Activated CD8-positive, alpha-beta T cell treated with anti-CD3 and anti-CD28 coated beads, Interleukin-2, amount 10 ng/mL, durations not matched to agents 7 days and 5 days (primary cell): ENCODE data around the gene TWIST1. TPM values are rescaled to one million over a fixed set of nuclear protein-coding genes. Genes with fewer than 3 reads are reported as not detected.

Experiments
- ATAC-seq: fragments of 150-1000 bp; cut with Tn5 transposase; one replicate; pipeline ENCODE4 v1.10.0; 2021; ENCODE audit warnings: moderate library complexity
- CTCF ChIA-PET: fragments of 350-600 bp; sonication (Branson Sonifier 250); formaldehyde crosslinking; loops from one replicate; lab custom pipeline; 2021; ENCODE audit warnings: antibody characterized with exemption; lab: Charles Lee
- POLR2A ChIA-PET: fragments of 350-600 bp; sonication (Branson Sonifier 250); formaldehyde crosslinking; loops from one replicate; lab custom pipeline; 2021; ENCODE audit warnings: antibody characterized with exemption; lab: Charles Lee
- DNase-seq: peaks from one replicate; pipeline ENCODE4 v3.0.0-alpha.2; 2020
- H3K27ac Mint-ChIP-seq: one replicate; pipeline ENCODE4 v1.8.0; 2021; ENCODE audit warnings: mild to moderate bottlenecking, mixed read lengths
- H3K27me3 Mint-ChIP-seq: one replicate; pipeline ENCODE4 v1.8.0; 2021; ENCODE audit warnings: low read depth, mixed read lengths
- H3K36me3 Mint-ChIP-seq: one replicate; pipeline ENCODE4 v1.8.0; 2021; ENCODE audit warnings: low read depth, mixed read lengths
- H3K4me1 Mint-ChIP-seq: one replicate; pipeline ENCODE4 v1.8.0; 2021; ENCODE audit warnings: low read depth, mixed read lengths
- H3K4me3 Mint-ChIP-seq: one replicate; pipeline ENCODE4 v1.8.0; 2021; ENCODE audit warnings: mild to moderate bottlenecking, mixed read lengths
- H3K9me3 Mint-ChIP-seq: one replicate; pipeline ENCODE4 v1.8.0; 2022; ENCODE audit warnings: mixed read lengths; ENCODE audit not compliant: insufficient read depth
- total RNA-seq, 2 experiments: library from RNA; stranded (reverse); gene quantifications; one replicate each; pipeline ENCODE4 v1.2.3, GENCODE V29; 2021

TWIST1 gene
- total RNA-seq, 2 experiments from 2014 or later, result not detected

DNA sequence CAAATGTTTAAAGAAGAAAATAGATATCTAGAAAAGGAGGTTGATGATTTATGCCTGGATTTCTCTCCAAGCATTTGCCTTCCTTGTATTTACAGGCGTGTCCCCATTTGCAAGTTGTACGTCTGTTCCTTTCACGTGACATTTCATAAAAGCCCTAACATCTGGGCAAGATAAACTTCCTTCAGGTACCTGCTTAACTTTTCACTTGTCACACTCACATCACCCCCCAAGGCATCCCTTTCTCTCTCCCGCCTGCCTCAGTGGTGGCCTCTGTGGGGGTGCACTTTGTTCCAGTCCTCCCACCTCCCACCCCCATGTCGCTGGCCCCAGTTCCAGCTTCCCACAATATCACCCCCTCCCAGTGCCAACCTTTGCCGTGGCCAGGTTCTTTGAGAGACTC, 6.7 kb downstream of the TWIST1 start:
- Mint-ChIP-seq H3K36me3 (peaks cover 2% of the 10 kb centered on the region), H3K27me3 (peaks cover 72% of the 10 kb centered on the region), H3K4me3 (no peak overlapping the region), H3K27ac (no peak overlapping the region), H3K9me3 (no peaks in the 10 kb centered on the region), H3K4me1 (no peaks in the 10 kb centered on the region)
- CTCF ChIA-PET, result no interaction called here
- DNase-seq, result no peak
- no peak for ATAC-seq
- POLR2A ChIA-PET, result no interaction called here

GRCh38 chr7:19110026-19110730, 7.3 kb downstream of the TWIST1 start:
- Mint-ChIP-seq H3K27me3 (peaks cover 74% of the 10 kb centered on the region), H3K4me1 (no peaks in the 10 kb centered on the region), H3K4me3 (no peak overlapping the region), H3K9me3 (no peaks in the 10 kb centered on the region), H3K27ac (no peak overlapping the region), H3K36me3 (peaks cover 2% of the 10 kb centered on the region)
- no peak for DNase-seq
- CTCF ChIA-PET, result no interaction called here
- ATAC-seq, result no peak
- POLR2A ChIA-PET, result no interaction called here

DNA sequence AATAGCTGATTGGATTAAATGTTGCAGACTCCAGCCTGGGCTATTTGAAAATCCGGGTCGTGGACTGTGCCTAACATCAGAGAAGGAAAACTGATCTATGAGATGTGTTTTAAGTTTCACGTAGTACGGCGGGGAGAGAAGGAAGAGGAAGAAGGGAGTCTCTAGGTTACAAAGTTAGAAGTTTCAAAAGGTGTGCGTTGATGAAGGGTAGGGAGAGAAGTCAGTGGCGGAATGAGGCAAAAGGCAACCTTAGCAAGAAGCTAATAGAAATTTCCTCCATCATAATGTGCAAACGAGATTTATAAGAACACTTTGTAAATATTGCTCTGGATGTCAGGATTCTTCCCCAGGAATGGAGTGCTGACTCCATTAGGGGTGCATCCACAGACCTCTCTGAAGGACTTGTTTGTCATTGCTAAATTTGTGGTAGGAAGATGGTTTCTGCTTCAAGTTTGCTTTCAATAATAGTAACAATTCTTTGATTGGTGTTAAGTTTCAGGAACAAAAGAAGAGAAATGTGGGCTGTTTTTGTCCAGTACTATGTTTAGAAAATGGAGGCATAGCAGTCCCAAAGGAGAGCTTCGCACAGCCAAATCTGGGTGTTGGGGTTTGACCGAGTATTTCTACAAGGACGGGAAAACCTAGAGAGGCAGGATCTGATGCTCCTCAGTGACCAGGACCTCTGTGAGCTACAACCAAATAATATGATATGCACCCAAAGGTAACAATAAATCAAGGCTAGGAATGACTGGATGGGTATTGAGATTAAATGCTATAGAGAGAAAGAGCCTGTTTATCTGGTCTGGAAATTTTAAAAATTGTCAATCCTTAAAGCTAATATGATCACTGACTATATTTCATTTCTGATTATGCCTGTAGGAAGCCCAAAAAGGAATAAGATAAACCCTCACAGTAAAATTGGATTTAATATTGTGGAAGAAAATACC, 8.2 kb downstream of the TWIST1 start:
- no peak for ATAC-seq
- POLR2A ChIA-PET, result no interaction called here

DNA sequence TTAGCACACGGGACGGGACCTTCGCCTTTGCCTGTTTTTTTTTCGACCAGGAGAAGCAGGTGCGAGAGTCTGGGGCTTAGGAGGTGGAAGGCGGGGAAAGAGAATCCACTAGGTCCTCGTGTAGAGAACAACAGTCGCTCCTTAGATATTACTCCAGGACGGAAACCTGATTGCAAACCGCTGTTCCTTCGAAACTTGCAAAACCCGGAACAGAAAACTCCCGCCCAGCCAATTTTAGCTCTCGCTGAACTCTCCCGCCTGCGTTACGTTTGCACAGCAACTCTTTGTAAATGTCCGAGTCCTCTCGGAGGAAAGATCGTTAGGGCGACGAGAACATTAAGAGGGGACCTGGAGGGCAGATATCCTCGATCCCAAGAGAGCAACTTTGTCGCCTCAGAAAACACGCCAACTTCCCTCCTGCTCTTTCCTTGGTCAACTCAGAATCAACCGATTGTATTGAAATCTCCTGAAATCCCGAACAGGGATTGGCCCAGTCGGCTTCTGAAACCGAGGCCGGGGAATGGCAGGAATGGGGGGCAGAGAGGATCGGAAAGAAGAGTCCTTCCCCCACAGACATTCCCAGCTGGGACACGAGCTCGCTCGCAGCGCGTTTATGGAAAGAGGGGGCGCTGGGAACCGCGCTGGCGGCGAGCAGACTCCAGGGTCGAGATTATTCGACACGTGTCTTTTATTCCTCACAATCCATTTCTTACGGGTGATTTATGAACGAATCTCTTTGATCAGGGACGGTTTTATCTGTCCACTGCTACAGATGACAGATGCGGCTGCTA, 9.9 kb downstream of the TWIST1 start:
- Mint-ChIP-seq H3K27ac (no peak overlapping the region), H3K4me3 (no peak overlapping the region), H3K36me3 (peaks cover 2% of the 10 kb centered on the region), H3K4me1 (no peaks in the 10 kb centered on the region), H3K27me3 (peaks cover 64% of the 10 kb centered on the region), H3K9me3 (no peaks in the 10 kb centered on the region)
- DNase-seq (no peak), ATAC-seq (no peak)
- ChIA-PET CTCF (no interaction called here), POLR2A (no interaction called here)

More for the DNA sequence above, 8.2 kb downstream of the TWIST1 start:
- Mint-ChIP-seq H3K9me3 (no peaks in the 10 kb centered on the region), H3K36me3 (peaks cover 2% of the 10 kb centered on the region), H3K27ac (no peak overlapping the region), H3K4me3 (no peak overlapping the region), H3K27me3 (peaks cover 71% of the 10 kb centered on the region), H3K4me1 (no peaks in the 10 kb centered on the region)
- CTCF ChIA-PET, result no interaction called here
- DNase-seq, result no peak

DNA sequence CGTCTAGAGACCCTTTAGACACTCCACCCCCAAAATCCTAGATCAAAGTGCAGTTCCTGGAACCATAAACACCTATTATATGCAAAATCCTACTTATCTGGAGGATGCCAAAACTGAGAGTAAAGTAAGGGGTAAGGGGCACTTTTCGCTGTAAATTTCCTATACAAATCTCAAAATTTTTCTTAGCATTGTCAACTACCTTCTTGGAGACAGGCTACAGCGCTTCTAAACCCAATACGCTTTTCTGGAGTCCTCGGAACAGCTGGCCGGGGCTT, 10.4 kb downstream of the TWIST1 start:
- H3K27me3 Mint-ChIP-seq, result peaks cover 59% of the 10 kb centered on the region
- POLR2A ChIA-PET, result interaction anchor here (0.5 kb wide), 1 partner anchor 15 kb away, joined by 3 read pairs; no protein-coding TSS in a partner anchor
- no peak overlapping the region for H3K27ac Mint-ChIP-seq
- H3K36me3 Mint-ChIP-seq, result peaks cover 2% of the 10 kb centered on the region
- CTCF ChIA-PET, result no interaction called here
- H3K4me3 Mint-ChIP-seq, result no peak overlapping the region
- ATAC-seq (no peak), DNase-seq (no peak)
- H3K9me3 Mint-ChIP-seq, result no peaks in the 10 kb centered on the region
- H3K4me1 Mint-ChIP-seq, result no peaks in the 10 kb centered on the region

- Mint-ChIP-seq H3K4me3 (no peak overlapping the region), H3K27me3 (peaks cover 54% of the 10 kb centered on the region)
Measured at GRCh38 chr7:19106241-19107080, 11.0 kb downstream of the TWIST1 start.

GRCh38 chr7:19105546-19105945, 11.9 kb downstream of the TWIST1 start:
- Mint-ChIP-seq H3K36me3 (peaks cover 2% of the 10 kb centered on the region), H3K4me3 (no peak overlapping the region), H3K27me3 (peaks cover 44% of the 10 kb centered on the region), H3K9me3 (no peaks in the 10 kb centered on the region), H3K27ac (no peak overlapping the region), H3K4me1 (no peaks in the 10 kb centered on the region)
- ChIA-PET CTCF (no interaction called here), POLR2A (no interaction called here)
- no peak for ATAC-seq
- DNase-seq, result no peak

More at GRCh38 chr7:19106241-19107080, 11.0 kb downstream of the TWIST1 start:
- DNase-seq, result no peak
- ATAC-seq, result no peak
- ChIA-PET CTCF (no interaction called here), POLR2A (interaction anchor here (0.5 kb wide), 1 partner anchor 15 kb away, joined by 3 read pairs; no protein-coding TSS in a partner anchor)
- Mint-ChIP-seq H3K4me1 (no peaks in the 10 kb centered on the region), H3K9me3 (no peaks in the 10 kb centered on the region), H3K27ac (no peak overlapping the region), H3K36me3 (peaks cover 2% of the 10 kb centered on the region)

GRCh38 chr7:19104811-19105210, 12.6 kb downstream of the TWIST1 start:
- DNase-seq, result no peak
- Mint-ChIP-seq H3K36me3 (peaks cover 2% of the 10 kb centered on the region), H3K27me3 (peaks cover 39% of the 10 kb centered on the region), H3K4me3 (no peak overlapping the region), H3K9me3 (no peaks in the 10 kb centered on the region), H3K27ac (no peak overlapping the region), H3K4me1 (no peaks in the 10 kb centered on the region)
- no peak for ATAC-seq
- CTCF ChIA-PET, result no interaction called here
- POLR2A ChIA-PET, result no interaction called here

GRCh38 chr7:19102884-19103283, 14.6 kb downstream of the TWIST1 start:
- Mint-ChIP-seq H3K27me3 (peaks cover 22% of the 10 kb centered on the region), H3K27ac (no peak overlapping the region), H3K4me3 (no peak overlapping the region), H3K9me3 (no peaks in the 10 kb centered on the region), H3K36me3 (peaks cover 2% of the 10 kb centered on the region), H3K4me1 (no peaks in the 10 kb centered on the region)
- CTCF ChIA-PET, result no interaction called here
- ATAC-seq (no peak), DNase-seq (no peak)
- POLR2A ChIA-PET, result no interaction called here

DNA sequence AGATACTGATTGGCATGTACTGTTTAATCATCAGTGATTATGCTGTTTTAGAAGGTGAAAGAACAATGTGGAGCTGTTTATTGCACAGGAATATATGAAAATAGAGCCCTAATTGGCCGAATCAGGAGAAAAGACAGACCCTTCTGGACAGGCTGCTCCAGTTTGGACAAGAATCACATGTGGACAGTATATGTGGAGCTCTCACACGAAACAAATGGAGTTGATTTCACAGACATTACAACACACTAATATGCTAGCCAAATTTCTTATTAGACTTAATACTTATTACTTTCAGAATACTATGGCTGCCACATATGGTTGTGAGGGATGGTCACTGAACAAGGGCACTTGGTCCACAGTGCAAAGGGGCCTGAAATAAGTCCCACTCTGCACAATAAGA, 15.5 kb downstream of the TWIST1 start:
- Mint-ChIP-seq H3K4me3 (no peak overlapping the region), H3K9me3 (no peaks in the 10 kb centered on the region), H3K4me1 (no peaks in the 10 kb centered on the region), H3K27ac (no peak overlapping the region), H3K27me3 (peaks cover 13% of the 10 kb centered on the region), H3K36me3 (no peaks in the 10 kb centered on the region)
- ATAC-seq (no peak), DNase-seq (no peak)
- CTCF ChIA-PET, result no interaction called here
- POLR2A ChIA-PET, result no interaction called here

GRCh38 chr7:19101472-19101871, 16.0 kb downstream of the TWIST1 start:
- peaks cover 10% of the 10 kb centered on the region for H3K27me3 Mint-ChIP-seq

More at GRCh38 chr7:19101472-19101871, 16.0 kb downstream of the TWIST1 start:
- ChIA-PET POLR2A (no interaction called here), CTCF (no interaction called here)
- H3K27ac Mint-ChIP-seq, result no peak overlapping the region
- H3K4me3 Mint-ChIP-seq, result no peak overlapping the region
- DNase-seq (no peak), ATAC-seq (no peak)
- H3K9me3 Mint-ChIP-seq, result no peaks in the 10 kb centered on the region
- H3K4me1 Mint-ChIP-seq, result no peaks in the 10 kb centered on the region
- no peaks in the 10 kb centered on the region for H3K36me3 Mint-ChIP-seq
